Fibroblast of the aortic adventitia (primary cell): ENCODE results near the gene TIA1. TPM values are rescaled to one million over a fixed set of nuclear protein-coding genes. Genes with fewer than 3 reads are reported as not detected.
"Not testable (repeated sequence)": the region's sequence is repeated elsewhere in the genome, so short reads cannot be mapped to it uniquely, and the experiment has no call there.

Experiments used
- DNase-seq: peaks from one replicate; pipeline ENCODE4 v3.0.0-alpha.2; 2010; ENCODE audit warnings: low read depth
- H3K4me3 ChIP-seq: 2 replicates; pipeline ENCODE4 v1.5.1; 2011; ENCODE audit warnings: low read depth, mild to moderate bottlenecking, control low read depth, low read length, moderate library complexity
- CTCF ChIP-seq: IDR thresholded peaks from 2 replicates; pipeline ENCODE4 v1.5.1; 2011; ENCODE audit warnings: mild to moderate bottlenecking, low read length, control low read depth, inconsistent platforms; ENCODE audit not compliant: insufficient read depth
- total RNA-seq: library from RNA; depleted of rRNA; stranded (reverse); fragments of >200 nt; gene quantifications from 2 replicates; pipeline ENCODE4 v1.2.3, GENCODE V29; 2012; ENCODE audit warnings: low replicate concordance

TIA1 gene
- total RNA-seq, 1 donor: 79.0 TPM

- no peak for DNase-seq
- no peak overlapping the region for H3K4me3 ChIP-seq
- no peak for TF ChIP-seq CTCF
Measured at GRCh38 chr2:70242552-70242951, 5.9 kb downstream of the TIA1 start.

DNA sequence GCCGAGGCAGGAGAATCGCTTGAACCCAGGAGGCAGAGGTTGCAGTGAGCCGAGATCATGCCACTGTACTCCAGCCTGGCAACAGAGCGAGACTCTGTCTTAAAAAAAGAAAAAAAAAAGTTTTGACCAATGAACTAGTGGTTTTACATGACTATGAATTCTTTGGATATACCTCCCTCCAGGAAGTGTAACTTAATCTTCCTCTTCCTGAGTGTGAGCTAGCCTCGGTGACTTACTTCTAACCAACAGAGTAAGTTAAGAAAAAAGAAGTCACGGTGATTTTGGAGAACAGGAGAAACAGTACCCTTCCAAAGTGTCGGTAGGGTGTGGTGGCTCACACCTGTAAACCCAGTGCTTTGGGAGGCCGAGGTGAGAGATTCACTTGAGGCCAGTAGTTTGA, 7.1 kb downstream of the TIA1 start:
- TF ChIP-seq CTCF: no peak
- no peak overlapping the region for H3K4me3 ChIP-seq

GRCh38 chr2:70240599-70240998, 7.8 kb downstream of the TIA1 start:
- no peak for TF ChIP-seq CTCF
- DNase-seq: no peak
- H3K4me3 ChIP-seq: no peak overlapping the region

More for the DNA sequence above, 7.1 kb downstream of the TIA1 start:
- no peak for DNase-seq

- no peak for TF ChIP-seq CTCF
Measured at GRCh38 chr2:70233926-70234325, 14.5 kb downstream of the TIA1 start.

GRCh38 chr2:70226781-70227180, 21.6 kb downstream of the TIA1 start:
- no peak for TF ChIP-seq CTCF
- DNase-seq: no peak
- H3K4me3 ChIP-seq: no peak overlapping the region

More at GRCh38 chr2:70233926-70234325, 14.5 kb downstream of the TIA1 start:
- H3K4me3 ChIP-seq: no peak overlapping the region
- DNase-seq: no peak

DNA sequence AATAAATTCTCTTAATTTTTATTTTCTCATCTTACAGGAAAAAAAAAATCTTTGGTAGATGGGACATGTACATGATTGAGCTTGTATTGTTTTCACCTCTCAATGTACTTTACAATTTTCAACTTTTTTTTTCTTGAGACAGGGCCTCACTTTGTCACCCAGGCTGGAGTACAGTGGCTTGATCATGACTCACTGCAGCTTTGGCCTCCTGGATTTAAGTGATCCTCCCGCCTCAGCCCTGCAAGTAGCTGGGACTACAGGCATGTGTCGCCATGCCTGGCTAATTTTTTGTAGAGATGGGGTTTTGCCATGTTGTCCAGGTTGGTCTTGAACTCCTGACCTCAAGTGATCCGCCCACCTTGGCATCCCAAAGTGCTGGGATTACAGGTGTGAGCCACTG, 25.1 kb downstream of the TIA1 start:
- not testable (repeated sequence) for H3K4me3 ChIP-seq, DNase-seq

DNA sequence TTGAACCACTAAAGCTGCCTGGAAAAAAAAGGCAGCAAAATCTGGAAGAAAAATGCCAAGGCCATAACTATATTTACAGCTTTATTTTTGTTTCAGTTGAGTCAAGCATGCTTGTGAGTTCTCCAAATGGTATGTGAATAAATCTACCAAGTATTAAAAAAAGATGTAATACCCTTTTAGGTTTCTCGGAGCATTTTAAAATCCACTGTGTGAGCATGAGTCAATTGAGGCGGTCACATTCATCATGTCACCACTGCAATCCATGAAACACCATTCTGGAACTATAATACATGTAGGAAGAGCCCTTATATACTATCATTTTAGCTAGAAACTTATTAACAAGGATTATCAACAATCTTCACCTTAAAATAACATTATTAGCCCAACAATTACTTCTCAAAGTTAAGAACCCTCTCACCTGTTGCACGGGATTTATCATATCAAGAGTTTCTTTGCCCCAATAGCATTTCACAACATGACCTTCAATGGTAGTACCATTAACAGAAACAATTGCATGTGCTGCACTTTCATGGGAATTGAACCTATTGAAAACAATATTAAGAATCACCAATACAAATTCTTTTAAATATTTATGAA, 33.4 kb downstream of the TIA1 start:
- TF ChIP-seq CTCF: no peak
- DNase-seq: peak; percentile 67
- no peak overlapping the region for H3K4me3 ChIP-seq
